Erythroblast (primary cell): ENCODE results near the gene KCNF1.

Experiments used
- GATA1 ChIP-seq: IDR thresholded peaks from 2 replicates; pipeline ENCODE4 v1.6.1; 2011; ENCODE audit warnings: low read depth, mild to moderate bottlenecking, control low read depth, low read length, moderate library complexity
- POLR2A ChIP-seq: IDR thresholded peaks from 2 replicates; pipeline ENCODE4 v1.6.1; 2011; ENCODE audit warnings: mild to moderate bottlenecking, low read length

DNA sequence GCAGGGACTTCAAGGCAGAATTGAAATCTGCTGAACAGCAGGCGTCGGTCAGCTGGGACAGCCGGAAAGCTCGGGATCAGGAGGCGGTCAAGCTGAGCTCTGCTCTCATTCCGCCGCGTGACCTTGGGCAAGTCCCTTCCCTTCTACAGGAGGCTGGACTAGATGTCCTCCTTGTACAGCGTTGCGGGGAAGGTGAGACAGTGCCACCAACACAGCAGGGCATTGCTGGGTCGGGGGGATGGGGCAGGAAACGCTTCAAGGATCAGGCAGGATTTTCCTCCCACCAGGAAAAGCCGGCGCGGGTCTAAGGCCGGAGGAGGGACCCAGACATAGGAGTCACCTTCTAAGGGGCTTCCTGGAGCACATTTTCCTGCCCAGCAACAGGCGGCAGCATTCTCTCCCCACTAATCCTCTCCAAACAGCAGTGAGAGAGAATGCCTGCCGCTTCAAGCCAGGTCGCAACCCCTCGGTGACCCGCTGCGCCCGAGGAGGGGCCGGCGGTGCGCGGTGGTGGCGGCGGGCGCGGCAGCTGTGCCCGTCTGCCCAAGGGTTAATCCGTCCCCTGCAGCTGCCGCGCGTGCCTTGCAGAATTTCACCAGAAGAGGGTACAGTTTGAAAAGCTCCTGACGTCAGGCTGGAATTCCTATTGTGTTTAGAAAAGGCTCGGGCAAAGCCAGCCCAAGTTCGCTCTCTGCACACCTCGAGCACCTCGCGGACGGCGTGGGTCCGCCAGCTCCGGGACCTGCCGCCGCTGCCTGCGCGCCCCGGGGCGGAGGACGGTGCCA is at the start of gene KCNF1:
- TF ChIP-seq POLR2A (no peak), GATA1 (no peak)
